ENCODE measurements around the gene ARHGEF38.

ARHGEF38 gene

DNA sequence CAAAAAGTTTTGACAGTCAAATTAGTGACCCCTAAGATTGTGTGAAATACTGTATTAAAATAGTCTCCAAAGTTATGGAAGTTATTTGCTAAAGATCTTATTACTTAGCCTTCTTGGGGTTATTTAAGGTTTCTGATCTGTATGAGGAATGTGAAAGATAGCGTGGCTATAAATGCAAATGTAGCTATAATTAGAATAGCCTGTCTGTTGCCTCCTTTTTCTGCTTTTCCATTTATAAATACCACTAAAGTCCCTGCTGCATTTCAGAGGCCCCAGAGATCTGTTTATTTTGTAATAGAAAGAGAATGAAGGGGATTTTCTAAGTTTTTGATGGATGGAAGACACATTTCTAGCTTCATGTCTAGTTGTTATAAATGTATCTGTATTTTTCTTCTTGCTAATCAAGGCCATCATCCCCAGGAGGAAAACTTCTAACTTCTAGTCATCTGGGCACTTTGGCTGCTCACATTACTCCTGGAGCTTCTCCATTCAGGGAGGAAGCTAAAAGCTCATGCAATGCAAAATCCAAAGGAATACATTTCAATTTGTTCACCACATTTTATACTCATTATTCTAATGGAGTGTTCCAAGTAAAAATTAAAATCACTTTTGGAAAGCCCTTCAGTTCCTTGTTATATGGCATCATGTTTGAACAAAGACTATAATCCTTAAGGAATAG is 82.1 kb downstream of the ARHGEF38 start:
- TF ChIP-seq POLR2AphosphoS5 (IDR thresholded peaks at IDR 0.05; ENCODE audit: low read depth, low read length) = no peak
- TF ChIP-seq TAF1 (IDR thresholded peaks at IDR 0.05; ENCODE audit: borderline replicate concordance, low read depth, low read length) = no peak
- TF ChIP-seq POLR2A (IDR thresholded peaks at IDR 0.05; ENCODE audit: low read depth, low read length) = no peak
- DNase-seq (ENCODE audit: insufficient read length) (no peak), FAIRE-seq (peak; percentile 53)

DNA sequence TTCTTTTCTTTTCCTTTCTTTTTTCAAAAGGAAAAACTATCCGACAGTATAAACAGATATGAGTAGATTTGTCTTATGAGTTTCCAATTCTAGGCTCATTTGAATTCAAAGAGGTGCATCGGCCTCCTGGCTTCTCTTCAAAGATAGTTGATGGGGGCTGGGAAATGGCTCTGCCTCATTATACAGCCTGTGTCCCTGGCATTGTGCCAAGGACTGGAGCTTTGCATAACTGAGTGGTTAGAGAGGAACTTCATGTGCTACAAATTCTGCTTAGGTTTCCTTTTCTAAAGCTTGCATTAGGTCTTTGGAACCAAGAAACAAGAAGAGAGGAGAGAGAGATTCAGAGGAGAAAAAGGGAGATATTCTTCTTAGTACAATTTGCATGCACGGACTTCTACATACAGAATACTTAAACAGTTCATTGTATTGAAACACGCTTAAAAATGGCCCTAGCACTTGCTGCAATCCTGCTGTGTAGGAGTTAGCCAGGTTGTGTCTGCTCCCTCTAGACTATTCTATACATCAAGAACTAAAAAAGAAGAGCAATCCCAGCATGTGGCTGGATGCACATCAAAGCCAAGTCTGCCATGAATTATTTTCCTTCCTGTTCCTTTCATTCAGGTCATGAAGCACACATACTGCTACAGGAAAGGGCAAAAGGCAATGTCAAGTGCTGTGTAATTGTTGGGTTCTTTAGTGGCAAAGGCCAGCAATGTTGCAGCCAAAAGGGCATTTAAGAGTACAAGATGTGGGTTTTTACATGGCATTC is 85.2 kb downstream of the ARHGEF38 start:
- TF ChIP-seq TAF1 (IDR thresholded peaks at IDR 0.05; ENCODE audit: borderline replicate concordance, low read depth, low read length) (no peak), POLR2A (IDR thresholded peaks at IDR 0.05; ENCODE audit: low read depth, low read length) (no peak), POLR2AphosphoS5 (IDR thresholded peaks at IDR 0.05; ENCODE audit: low read depth, low read length) (no peak)
- FAIRE-seq (no peak), DNase-seq (ENCODE audit: insufficient read length) (no peak)

DNA sequence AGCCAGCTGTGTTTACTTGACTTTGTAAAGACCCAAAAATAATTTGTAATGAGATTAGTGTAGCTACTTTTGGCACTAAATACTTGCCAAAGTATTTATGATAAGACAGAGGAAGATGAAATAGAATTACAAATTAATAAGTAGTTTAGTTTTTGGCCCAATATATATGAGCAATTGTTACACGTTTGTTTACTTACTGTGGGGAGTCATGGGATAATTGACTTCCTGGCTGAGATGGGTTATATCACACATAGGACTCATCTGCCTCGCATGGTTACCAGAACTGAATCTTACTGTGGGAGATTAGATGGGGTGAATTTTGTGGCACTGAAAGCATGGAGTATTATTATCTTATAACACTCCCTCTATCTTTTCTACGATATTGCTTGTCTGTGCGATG is 89.4 kb downstream of the ARHGEF38 start:
- FAIRE-seq (no peak), DNase-seq (ENCODE audit: insufficient read length) (no peak)
- no peak for TF ChIP-seq TAF1 (IDR thresholded peaks at IDR 0.05; ENCODE audit: borderline replicate concordance, low read depth, low read length)

DNA sequence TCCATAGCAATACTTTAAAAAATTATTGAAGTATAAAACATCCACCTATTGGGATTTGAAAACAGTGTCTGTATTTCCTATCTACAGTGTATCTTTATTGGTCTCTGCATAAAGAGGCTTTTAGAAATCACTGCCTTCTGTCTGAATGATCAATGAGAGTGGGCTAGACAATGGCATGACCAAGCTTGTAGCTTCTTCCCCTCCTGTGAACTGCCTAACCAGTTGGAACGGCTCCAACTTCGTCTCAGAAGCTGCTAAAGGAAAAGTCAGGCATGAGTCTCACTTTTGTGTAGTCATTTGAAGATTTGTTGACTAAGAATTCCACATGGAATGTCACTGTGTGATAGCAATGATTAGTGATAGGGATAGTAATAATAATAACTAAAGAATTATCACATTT is 91.8 kb downstream of the ARHGEF38 start:
- DNase-seq (ENCODE audit: insufficient read length) (no peak), FAIRE-seq (no peak)
- no peak for TF ChIP-seq POLR2A (IDR thresholded peaks at IDR 0.05; ENCODE audit: low read depth, low read length)
- no peak for TF ChIP-seq POLR2AphosphoS5 (IDR thresholded peaks at IDR 0.05; ENCODE audit: low read depth, low read length)
- TF ChIP-seq TAF1 (IDR thresholded peaks at IDR 0.05; ENCODE audit: borderline replicate concordance, low read depth, low read length) = no peak

DNA sequence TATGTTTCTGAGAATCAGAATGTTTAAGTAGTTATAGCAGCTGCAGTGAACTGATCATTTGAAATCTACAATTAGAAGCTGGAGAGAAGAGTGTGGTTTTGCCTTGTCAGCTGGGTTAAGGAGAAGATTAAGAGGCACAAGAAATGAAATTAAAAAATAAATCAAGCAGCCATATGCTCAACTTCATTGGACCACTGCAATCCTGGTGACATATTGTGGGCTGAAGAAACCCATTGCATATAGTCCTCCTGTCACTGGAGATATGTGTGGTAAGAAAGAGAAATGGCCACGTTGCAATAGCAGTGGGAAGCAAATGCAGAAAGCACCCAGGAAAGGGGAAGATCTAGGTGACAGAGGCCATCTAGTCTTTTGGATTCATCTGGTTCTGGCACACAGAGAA is 93.0 kb downstream of the ARHGEF38 start:
- DNase-seq (ENCODE audit: insufficient read length) (no peak), FAIRE-seq (no peak)
- TF ChIP-seq TAF1 (IDR thresholded peaks at IDR 0.05; ENCODE audit: borderline replicate concordance, low read depth, low read length) (no peak), POLR2A (IDR thresholded peaks at IDR 0.05; ENCODE audit: low read depth, low read length) (no peak), POLR2AphosphoS5 (IDR thresholded peaks at IDR 0.05; ENCODE audit: low read depth, low read length) (no peak)

DNA sequence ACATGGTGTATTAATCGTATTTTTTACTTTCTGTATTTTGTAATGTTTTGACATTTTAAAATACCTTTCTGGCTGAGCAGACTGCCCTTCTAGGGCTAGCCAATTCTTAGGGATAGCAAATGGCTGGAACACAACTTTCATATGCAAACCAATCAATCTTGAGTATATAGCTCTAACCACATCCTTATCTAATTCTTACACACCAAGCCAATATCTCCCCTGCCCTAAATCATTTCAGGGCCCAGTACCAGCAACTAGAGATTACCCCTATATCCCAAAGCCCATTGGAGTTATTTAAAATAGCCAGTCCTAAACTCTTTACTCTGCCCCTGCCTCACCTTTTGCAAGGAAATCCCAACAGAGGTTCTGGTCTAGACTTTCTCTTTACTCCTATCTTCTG is 97.8 kb downstream of the ARHGEF38 start:
- no peak for FAIRE-seq
- no peak for TF ChIP-seq POLR2A (IDR thresholded peaks at IDR 0.05; ENCODE audit: low read depth, low read length)
- DNase-seq (ENCODE audit: insufficient read length) = no peak

DNA sequence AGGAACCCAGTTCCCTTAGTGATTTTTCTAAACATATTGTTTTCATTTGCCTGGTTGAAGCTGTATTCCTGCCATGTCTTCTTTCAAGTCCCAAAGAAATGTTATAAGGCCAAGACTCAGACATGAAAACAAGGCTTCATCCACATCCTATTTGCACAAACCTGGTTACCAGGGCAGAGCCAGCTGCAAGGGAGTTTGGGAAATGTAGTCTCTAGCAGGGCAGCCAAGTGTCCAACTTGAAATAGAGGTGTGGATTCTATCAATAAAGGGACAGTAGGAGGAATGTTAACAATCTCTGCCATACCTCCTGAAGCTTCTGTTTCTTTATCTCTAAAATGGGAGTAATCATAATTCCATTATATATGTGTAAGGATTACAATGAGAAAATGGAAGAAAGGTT is 99.5 kb downstream of the ARHGEF38 start:
- DNase-seq (ENCODE audit: insufficient read length) (no peak), FAIRE-seq (no peak)
- no peak for TF ChIP-seq POLR2A (IDR thresholded peaks at IDR 0.05; ENCODE audit: low read depth, low read length)
- TF ChIP-seq POLR2AphosphoS5 (IDR thresholded peaks at IDR 0.05; ENCODE audit: low read depth, low read length) = no peak
- no peak for TF ChIP-seq TAF1 (IDR thresholded peaks at IDR 0.05; ENCODE audit: borderline replicate concordance, low read depth, low read length)

DNA sequence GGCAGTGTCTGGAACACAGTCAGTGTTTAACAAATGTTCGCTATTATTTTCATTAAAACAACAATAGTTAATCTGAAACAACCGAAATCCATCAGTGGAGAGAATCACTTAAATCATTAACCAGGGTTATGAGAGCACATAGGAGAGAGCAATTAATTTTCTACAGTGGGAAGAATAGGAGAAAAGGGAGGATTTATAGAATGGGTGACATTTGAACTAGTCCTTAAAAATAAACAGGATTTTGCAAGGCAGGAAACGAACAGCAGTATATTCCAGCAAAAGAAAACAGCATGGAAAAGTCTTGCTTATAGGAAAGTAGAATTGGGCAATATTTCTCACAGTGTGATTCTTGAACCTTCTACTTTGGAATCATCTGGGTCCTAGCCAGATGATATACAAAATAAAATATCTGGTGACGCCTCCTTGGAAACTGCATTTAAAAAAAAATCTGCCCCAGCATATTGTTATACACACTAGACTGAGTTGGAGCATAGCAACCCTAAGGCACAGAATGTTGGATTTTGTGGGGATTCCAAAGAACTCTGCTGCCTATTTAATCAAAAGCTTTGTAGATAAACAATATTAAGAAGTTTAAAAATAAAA is 100.0 kb downstream of the ARHGEF38 start:
- DNase-seq (ENCODE audit: insufficient read length) (no peak), FAIRE-seq (no peak)
- no peak for TF ChIP-seq TAF1 (IDR thresholded peaks at IDR 0.05; ENCODE audit: borderline replicate concordance, low read depth, low read length)
- TF ChIP-seq POLR2A (IDR thresholded peaks at IDR 0.05; ENCODE audit: low read depth, low read length) = no peak
- TF ChIP-seq POLR2AphosphoS5 (IDR thresholded peaks at IDR 0.05; ENCODE audit: low read depth, low read length) = no peak

DNA sequence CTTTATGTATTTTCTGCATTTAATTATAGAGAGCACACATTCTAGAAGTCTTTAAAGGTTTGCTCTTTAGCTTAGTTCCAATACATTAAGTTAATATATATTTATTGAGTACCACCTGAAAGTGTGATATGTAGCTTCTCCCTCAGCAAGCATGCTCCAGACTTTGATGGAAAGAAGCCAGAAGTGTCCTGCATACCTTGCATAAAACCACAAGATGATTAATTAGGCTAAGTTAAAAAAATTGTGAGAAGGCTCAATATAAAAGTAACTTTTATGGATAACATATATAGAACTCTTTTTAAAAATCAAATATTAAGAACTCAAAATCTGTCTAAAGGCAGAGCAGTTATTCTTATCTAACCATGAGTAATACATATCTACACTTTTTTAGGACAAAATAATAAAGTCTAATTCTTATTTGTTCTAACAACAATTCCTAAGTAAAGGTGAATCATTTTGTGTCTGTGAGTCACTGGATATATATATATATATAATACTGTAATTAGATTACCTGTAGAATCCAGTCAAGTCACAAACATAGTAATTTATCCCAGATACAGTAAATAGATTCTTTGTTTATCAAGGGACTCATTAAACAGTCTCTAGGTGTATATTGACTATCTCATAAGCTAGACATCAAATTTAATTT is 104.8 kb downstream of the ARHGEF38 start:
- TF ChIP-seq TAF1 (IDR thresholded peaks at IDR 0.05; ENCODE audit: borderline replicate concordance, low read depth, low read length) (no peak), POLR2A (IDR thresholded peaks at IDR 0.05; ENCODE audit: low read depth, low read length) (no peak), POLR2AphosphoS5 (IDR thresholded peaks at IDR 0.05; ENCODE audit: low read depth, low read length) (no peak)
- FAIRE-seq (no peak), DNase-seq (ENCODE audit: insufficient read length) (no peak)

DNA sequence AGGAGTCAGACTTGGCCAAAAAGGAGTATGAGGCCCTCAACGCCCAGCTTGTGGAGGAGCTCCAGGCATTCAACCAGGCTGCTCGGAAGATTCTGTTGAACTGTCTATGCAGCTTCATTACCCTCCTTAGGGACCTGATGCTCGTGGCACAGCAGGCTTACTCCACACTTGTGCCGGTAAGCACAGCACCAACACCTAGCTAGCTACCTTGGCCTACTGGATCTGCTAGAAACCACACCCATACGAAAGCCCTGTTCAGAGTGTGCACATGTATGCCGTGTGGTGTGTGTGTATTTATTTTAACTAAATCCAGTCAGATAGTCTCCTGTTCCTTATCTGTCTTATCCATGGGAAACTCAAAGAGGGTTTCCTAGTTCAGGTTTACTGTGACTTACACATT is 106.8 kb downstream of the ARHGEF38 start:
- no peak for FAIRE-seq

DNA sequence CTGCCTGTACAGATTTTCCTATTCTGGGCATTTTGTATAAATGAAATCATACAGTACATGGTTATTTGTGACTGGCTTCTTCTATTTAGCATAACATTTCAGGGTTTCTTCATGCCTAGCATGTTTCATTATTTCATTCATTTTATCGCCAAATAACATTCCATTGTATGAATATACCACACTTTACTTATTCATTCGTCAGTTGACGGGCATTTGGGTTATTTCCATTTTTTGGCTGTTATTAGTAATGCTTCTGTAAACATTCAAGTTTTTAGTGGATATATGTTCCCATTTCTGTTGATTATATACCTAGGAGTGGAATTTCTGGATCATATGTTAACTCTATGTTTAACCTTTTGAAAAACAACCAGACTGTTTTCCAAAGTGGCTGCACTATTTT is 108.6 kb downstream of the ARHGEF38 start:
- FAIRE-seq (no peak), DNase-seq (ENCODE audit: insufficient read length) (no peak)
- TF ChIP-seq TAF1 (IDR thresholded peaks at IDR 0.05; ENCODE audit: borderline replicate concordance, low read depth, low read length) = no peak
- no peak for TF ChIP-seq POLR2A (IDR thresholded peaks at IDR 0.05; ENCODE audit: low read depth, low read length)

More for the DNA sequence above, 106.8 kb downstream of the ARHGEF38 start:
- no peak for DNase-seq (ENCODE audit: insufficient read length)
- TF ChIP-seq POLR2A (IDR thresholded peaks at IDR 0.05; ENCODE audit: low read depth, low read length) = no peak
- no peak for TF ChIP-seq POLR2AphosphoS5 (IDR thresholded peaks at IDR 0.05; ENCODE audit: low read depth, low read length)
- TF ChIP-seq TAF1 (IDR thresholded peaks at IDR 0.05; ENCODE audit: borderline replicate concordance, low read depth, low read length) = no peak

All from GM12892 (cell line).